Neutrophil (primary cell): Measurements from ENCODE around the gene PCNX4.

Source experiments
- H3K27ac ChIP-seq: fragments of 200-600 bp; sonication (generic); 2 replicates; pipeline ENCODE4 v1.5.1; 2016; ENCODE audit warnings: mild to moderate bottlenecking, moderate library complexity
- H3K27me3 ChIP-seq: fragments of 200-600 bp; sonication (generic); 2 replicates; pipeline ENCODE4 v1.6.0; 2016; ENCODE audit warnings: mild to moderate bottlenecking
- H3K36me3 ChIP-seq: fragments of 200-600 bp; sonication (generic); 2 replicates; pipeline ENCODE4 v1.5.1; 2017
- H3K4me1 ChIP-seq, 2 experiments: fragments of 200-600 bp in 1 of 2; sonication (generic) in 1 of 2; 1 replicate in 1 of 2; 2 replicates in 1 of 2; pipeline versions ENCODE4 v1.5.1 to v1.6.1; 2013 to 2016; ENCODE audit warnings: low read depth in 1 of 2, low read length in 1 of 2, mild to moderate bottlenecking in 1 of 2, moderate library complexity in 1 of 2; ENCODE audit not compliant: control insufficient read depth in 1 of 2, insufficient read depth in 1 of 2
- H3K4me3 ChIP-seq, 2 experiments: fragments of 200-600 bp in 1 of 2; sonication (generic) in 1 of 2; 1 replicate in 1 of 2; 2 replicates in 1 of 2; pipeline ENCODE4 v1.5.1; 2013 to 2016; ENCODE audit warnings: low read depth in 1 of 2, low read length in 1 of 2, mild to moderate bottlenecking in 1 of 2, moderate library complexity in 1 of 2
- H3K9me3 ChIP-seq: fragments of 200-600 bp; sonication (generic); 2 replicates; pipeline ENCODE4 v1.5.1; 2016
- TF ChIP-seq, protein P1 (sequence below): fragments of 200-600 bp; sonication (generic); IDR thresholded peaks from 2 replicates; pipeline ENCODE4 v1.5.1; 2016; ENCODE audit warnings: antibody characterized with exemption

PCNX4 gene

GRCh38 chr14:60090864-60091519, 731 bp upstream of the PCNX4 start:
- peak overlapping the region; percentile 79 to 88 for H3K4me3 ChIP-seq
- H3K4me1 ChIP-seq: peaks cover 25 to 33% of the 10 kb centered on the region in 2 experiments
- no peaks in the 10 kb centered on the region for H3K9me3 ChIP-seq
- H3K36me3 ChIP-seq: no peaks in the 10 kb centered on the region
- H3K27ac ChIP-seq: peak overlapping the region; percentile 96
- no peaks in the 10 kb centered on the region for H3K27me3 ChIP-seq
- TF ChIP-seq, protein P1, sequence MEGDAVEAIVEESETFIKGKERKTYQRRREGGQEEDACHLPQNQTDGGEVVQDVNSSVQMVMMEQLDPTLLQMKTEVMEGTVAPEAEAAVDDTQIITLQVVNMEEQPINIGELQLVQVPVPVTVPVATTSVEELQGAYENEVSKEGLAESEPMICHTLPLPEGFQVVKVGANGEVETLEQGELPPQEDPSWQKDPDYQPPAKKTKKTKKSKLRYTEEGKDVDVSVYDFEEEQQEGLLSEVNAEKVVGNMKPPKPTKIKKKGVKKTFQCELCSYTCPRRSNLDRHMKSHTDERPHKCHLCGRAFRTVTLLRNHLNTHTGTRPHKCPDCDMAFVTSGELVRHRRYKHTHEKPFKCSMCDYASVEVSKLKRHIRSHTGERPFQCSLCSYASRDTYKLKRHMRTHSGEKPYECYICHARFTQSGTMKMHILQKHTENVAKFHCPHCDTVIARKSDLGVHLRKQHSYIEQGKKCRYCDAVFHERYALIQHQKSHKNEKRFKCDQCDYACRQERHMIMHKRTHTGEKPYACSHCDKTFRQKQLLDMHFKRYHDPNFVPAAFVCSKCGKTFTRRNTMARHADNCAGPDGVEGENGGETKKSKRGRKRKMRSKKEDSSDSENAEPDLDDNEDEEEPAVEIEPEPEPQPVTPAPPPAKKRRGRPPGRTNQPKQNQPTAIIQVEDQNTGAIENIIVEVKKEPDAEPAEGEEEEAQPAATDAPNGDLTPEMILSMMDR: no peak

- peaks cover 25 to 33% of the 10 kb centered on the region in 2 experiments for H3K4me1 ChIP-seq
- H3K36me3 ChIP-seq: peaks cover under 1% of the 10 kb centered on the region
- TF ChIP-seq, protein P1: no peak
- peak overlapping the region; percentile 96 for H3K27ac ChIP-seq
- H3K4me3 ChIP-seq: peak overlapping the region; percentile 79 to 88
- no peaks in the 10 kb centered on the region for H3K27me3 ChIP-seq
- no peaks in the 10 kb centered on the region for H3K9me3 ChIP-seq
Observed at GRCh38 chr14:60092526-60092920, 800 bp downstream of the PCNX4 start.

GRCh38 chr14:60093080-60093479, 1.4 kb downstream of the PCNX4 start:
- Histone ChIP-seq H3K27me3 (no peaks in the 10 kb centered on the region), H3K9me3 (no peaks in the 10 kb centered on the region), H3K36me3 (peaks cover 6% of the 10 kb centered on the region), H3K27ac (peak overlapping the region; percentile 96), H3K4me1 (peaks cover 25 to 33% of the 10 kb centered on the region in 2 experiments), H3K4me3 (peak overlapping the region; percentile 79 to 88)
- TF ChIP-seq, protein P1: no peak

DNA sequence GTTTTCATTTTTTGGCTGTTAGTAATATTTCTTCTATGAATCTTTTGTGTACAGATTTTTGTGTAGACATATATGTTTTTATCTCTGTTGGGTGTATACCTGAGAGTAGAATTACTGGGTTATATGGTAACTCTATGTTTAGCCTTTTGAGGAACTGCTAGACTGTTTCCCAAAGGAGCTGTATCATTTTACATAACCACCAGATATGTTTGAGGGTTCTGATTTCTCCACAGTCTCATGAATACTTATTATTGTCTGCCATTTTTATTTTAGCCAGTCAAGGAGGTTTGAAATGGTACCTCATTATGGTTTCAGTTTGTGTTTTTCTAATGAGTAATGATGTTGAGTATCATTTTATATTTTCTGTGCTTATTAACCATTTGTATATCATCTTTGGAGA, 1.9 kb downstream of the PCNX4 start:
- Histone ChIP-seq H3K9me3 (no peaks in the 10 kb centered on the region), H3K4me1 (peaks cover 25 to 33% of the 10 kb centered on the region in 2 experiments), H3K4me3 (peak overlapping the region in 1 of 2 experiments; percentile 79), H3K27ac (peak overlapping the region; percentile 96), H3K36me3 (peaks cover 7% of the 10 kb centered on the region), H3K27me3 (no peaks in the 10 kb centered on the region)
- TF ChIP-seq, protein P1: no peak

DNA sequence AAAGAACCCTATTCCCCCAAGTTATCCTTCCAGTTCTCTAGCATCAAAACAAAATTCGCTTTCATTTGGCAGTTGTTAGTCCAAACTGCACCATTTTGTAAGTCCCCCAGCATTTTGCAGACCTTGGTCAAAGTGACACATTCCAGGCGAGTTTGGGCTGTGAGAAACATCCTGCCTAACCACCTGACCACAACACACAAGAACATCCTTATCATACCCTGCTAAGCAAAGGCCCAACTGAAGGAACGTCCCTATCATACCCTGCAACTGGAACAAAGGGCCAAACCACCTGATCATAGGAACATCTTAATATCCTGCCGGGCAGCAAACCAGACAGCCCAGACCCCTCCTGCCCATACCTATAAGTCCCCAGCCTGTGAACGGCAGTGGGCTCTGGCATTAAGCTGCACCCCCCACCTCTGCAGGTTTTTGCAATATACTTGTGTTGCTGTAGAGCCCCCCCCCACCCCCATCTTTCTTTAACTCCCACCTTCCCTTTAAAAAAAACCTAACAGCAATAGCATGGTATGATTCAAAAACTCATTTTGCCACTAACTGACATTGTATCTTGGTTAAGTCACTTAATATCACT, 2.7 kb downstream of the PCNX4 start:
- no peak overlapping the region for H3K4me3 ChIP-seq
- peaks cover 25 to 33% of the 10 kb centered on the region in 2 experiments for H3K4me1 ChIP-seq
- TF ChIP-seq, protein P1: no peak
- H3K9me3 ChIP-seq: no peaks in the 10 kb centered on the region
- no peak overlapping the region for H3K27ac ChIP-seq
- H3K27me3 ChIP-seq: no peaks in the 10 kb centered on the region
- H3K36me3 ChIP-seq: peaks cover 7% of the 10 kb centered on the region
